BE2C (cell line): ENCODE data around the gene TMEM59.
"Not testable (repeated sequence)": the region's sequence is repeated elsewhere in the genome, so short reads cannot be mapped to it uniquely, and the experiment has no call there.

Experiments used
- DNase-seq: peaks from one replicate; pipeline ENCODE4 v3.0.0-alpha.2; 2020
- H3K27me3 ChIP-seq: fragments of 250-450 bp; sonication (Bioruptor Pico); 2 replicates; pipeline ENCODE4 v1.5.1; 2020; ENCODE audit warnings: mild to moderate bottlenecking
- H3K36me3 ChIP-seq: fragments of 250-450 bp; sonication (Bioruptor Pico); 2 replicates; pipeline ENCODE4 v1.5.1; 2020; ENCODE audit warnings: mild to moderate bottlenecking
- H3K4me1 ChIP-seq: fragments of 250-450 bp; sonication (Bioruptor Pico); 2 replicates; pipeline ENCODE4 v1.5.1; 2020
- H3K4me3 ChIP-seq: 2 replicates; pipeline ENCODE4 v1.5.1; 2011; ENCODE audit warnings: low read depth, low read length
- H3K9me3 ChIP-seq: fragments of 250-450 bp; sonication (Bioruptor Pico); 2 replicates; pipeline ENCODE4 v1.5.1; 2020
- TF ChIP-seq, protein P1 (sequence below): IDR thresholded peaks from 2 replicates; pipeline ENCODE4 v1.5.1; 2012; ENCODE audit warnings: mild to moderate bottlenecking, low read depth, low read length

The TMEM59 gene

GRCh38 chr1:54028306-54029251 lies 24.4 kb downstream of the TMEM59 start:
- H3K27me3 ChIP-seq, result no peaks in the 10 kb centered on the region
- no peak overlapping the region for H3K4me3 ChIP-seq
- TF ChIP-seq, protein P1, sequence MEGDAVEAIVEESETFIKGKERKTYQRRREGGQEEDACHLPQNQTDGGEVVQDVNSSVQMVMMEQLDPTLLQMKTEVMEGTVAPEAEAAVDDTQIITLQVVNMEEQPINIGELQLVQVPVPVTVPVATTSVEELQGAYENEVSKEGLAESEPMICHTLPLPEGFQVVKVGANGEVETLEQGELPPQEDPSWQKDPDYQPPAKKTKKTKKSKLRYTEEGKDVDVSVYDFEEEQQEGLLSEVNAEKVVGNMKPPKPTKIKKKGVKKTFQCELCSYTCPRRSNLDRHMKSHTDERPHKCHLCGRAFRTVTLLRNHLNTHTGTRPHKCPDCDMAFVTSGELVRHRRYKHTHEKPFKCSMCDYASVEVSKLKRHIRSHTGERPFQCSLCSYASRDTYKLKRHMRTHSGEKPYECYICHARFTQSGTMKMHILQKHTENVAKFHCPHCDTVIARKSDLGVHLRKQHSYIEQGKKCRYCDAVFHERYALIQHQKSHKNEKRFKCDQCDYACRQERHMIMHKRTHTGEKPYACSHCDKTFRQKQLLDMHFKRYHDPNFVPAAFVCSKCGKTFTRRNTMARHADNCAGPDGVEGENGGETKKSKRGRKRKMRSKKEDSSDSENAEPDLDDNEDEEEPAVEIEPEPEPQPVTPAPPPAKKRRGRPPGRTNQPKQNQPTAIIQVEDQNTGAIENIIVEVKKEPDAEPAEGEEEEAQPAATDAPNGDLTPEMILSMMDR, result no peak
- peaks cover 5% of the 10 kb centered on the region for H3K4me1 ChIP-seq
- no peaks in the 10 kb centered on the region for H3K36me3 ChIP-seq
- no peak for DNase-seq
- H3K9me3 ChIP-seq, result no peaks in the 10 kb centered on the region

GRCh38 chr1:54027848-54028247 lies 25.2 kb downstream of the TMEM59 start:
- Histone ChIP-seq H3K4me3 (no peak overlapping the region), H3K27me3 (no peaks in the 10 kb centered on the region), H3K9me3 (no peaks in the 10 kb centered on the region), H3K4me1 (peaks cover 5% of the 10 kb centered on the region), H3K36me3 (no peaks in the 10 kb centered on the region)
- DNase-seq, result no peak
- TF ChIP-seq, protein P1, result no peak

DNA sequence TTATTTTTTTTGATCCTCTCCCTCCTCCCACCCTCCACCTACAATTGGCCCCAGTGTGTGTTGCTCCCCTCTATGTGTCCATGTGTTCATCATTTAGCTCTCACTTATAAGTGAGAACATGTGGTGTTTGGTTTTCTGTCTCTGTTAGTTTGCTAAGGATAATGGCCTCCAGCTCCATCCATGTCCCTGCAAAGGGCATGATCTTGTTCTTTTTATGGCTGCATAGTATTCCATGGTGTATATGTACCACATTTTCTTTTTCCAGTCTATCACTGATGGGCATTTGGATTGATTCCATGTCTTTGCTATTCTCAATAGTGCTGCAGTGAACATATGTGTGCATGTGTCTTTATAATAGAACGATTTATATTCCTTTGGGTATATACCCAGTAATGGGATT lies 28.2 kb downstream of the TMEM59 start:
- not testable (repeated sequence) for H3K36me3 ChIP-seq, H3K4me3 ChIP-seq, H3K4me1 ChIP-seq, H3K9me3 ChIP-seq, H3K27me3 ChIP-seq, DNase-seq

- no peak for DNase-seq
- no peak overlapping the region for H3K4me3 ChIP-seq
- H3K4me1 ChIP-seq, result peaks cover 5% of the 10 kb centered on the region
- no peaks in the 10 kb centered on the region for H3K27me3 ChIP-seq
- TF ChIP-seq, protein P1, result no peak
- H3K36me3 ChIP-seq, result no peaks in the 10 kb centered on the region
- no peaks in the 10 kb centered on the region for H3K9me3 ChIP-seq
Measured at GRCh38 chr1:54024358-54024757, 28.6 kb downstream of the TMEM59 start.

- H3K4me1 ChIP-seq, H3K27me3 ChIP-seq, H3K9me3 ChIP-seq, DNase-seq, H3K4me3 ChIP-seq, H3K36me3 ChIP-seq: not testable (repeated sequence)
Measured at GRCh38 chr1:54019562-54020176, 33.3 kb downstream of the TMEM59 start.

- Histone ChIP-seq H3K4me1 (no peaks in the 10 kb centered on the region), H3K36me3 (no peaks in the 10 kb centered on the region), H3K4me3 (no peak overlapping the region), H3K9me3 (no peaks in the 10 kb centered on the region), H3K27me3 (no peaks in the 10 kb centered on the region)
- no peak for DNase-seq
- TF ChIP-seq, protein P1, result no peak
Measured at GRCh38 chr1:54018635-54019034, 34.4 kb downstream of the TMEM59 start.

DNA sequence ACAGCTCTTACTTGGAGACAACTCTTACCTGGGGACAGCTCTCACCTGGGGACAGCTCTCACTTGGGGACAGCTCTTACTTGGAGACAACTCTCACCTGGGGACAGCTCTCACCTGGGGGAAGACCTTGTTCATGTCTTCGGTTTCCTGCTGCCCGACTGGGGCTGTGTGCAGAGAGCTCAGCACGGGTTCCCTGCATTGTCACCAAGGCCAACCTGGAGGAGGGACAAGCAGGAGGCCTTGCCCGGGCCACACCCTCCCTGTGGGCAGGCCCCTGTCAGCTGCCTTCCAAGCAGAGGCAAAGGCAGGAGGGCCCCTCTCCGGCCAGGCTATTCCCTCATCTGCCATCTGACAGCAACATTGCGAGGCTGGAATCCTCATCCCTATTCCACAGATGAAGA lies 35.0 kb downstream of the TMEM59 start, which contains the start of gene LDLRAD1:
Gene LDLRAD1 (minus strand): TSS at position 208 of the 400 bp plus-strand sequence. CDS start 74 bp downstream, at position 134.
- Histone ChIP-seq H3K9me3 (no peaks in the 10 kb centered on the region), H3K36me3 (no peaks in the 10 kb centered on the region), H3K4me1 (no peaks in the 10 kb centered on the region), H3K4me3 (no peak within 1 kb of the TSS), H3K27me3 (no peaks in the 10 kb centered on the region)
- TF ChIP-seq, protein P1, result no peak
- no peak for DNase-seq
